ENCODE results near the gene RTN4.
"Not testable (repeated sequence)": the region's sequence is repeated elsewhere in the genome, so short reads cannot be mapped to it uniquely, and the experiment has no call there.

RTN4 gene

DNA sequence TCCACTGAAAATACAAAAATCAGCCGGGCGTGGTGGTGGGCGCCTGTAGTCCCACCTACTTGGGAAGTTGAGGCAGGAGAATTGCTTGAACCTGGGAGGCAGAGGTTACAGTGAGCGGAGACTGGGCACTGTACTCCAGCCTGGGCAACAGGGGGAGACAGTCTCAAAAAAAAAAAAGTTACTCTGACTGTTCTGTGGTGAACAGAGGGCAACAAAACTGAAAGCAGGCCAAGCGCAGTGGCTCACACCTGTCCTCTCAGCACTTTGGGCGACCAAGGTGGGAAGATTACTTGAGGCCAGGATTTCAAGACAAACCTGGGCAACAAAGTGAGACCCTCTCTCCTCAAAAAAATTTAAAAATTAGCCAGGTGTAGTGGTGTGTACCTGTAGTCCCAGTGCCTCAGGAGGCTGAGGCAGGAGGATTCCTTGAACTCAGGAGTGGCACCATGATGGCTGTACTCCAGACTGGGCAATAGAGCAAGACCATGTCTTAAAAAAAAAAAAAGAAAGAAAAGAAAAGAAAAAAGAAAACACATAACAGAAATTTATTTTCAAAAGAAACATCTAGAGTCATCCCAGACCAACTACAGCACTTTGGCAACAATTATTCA lies 13.6 kb upstream of the RTN4 start:
- no peak for DNase-seq (ENCODE audit: low spot score)

DNA sequence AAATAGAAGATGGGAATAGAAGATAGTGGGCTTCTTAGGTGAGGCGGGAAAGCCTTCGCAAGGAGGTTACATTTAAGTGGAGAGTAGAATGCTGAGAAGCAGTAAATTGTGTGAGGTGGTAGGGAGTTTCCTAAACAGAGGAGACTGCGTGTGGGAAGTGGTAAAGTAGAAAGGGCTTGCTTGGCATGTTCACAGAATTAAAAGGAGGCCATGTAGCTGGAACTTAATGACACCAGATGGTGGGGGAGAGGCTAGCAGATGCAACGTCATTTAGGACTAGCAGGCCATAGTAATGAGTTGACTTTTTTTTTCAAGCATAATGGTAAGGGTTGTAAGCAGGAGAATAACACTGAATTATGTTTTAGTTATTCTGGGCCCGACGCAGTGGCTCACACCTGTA lies 13.0 kb upstream of the RTN4 start:
- DNase-seq (ENCODE audit: low spot score) = no peak

DNA sequence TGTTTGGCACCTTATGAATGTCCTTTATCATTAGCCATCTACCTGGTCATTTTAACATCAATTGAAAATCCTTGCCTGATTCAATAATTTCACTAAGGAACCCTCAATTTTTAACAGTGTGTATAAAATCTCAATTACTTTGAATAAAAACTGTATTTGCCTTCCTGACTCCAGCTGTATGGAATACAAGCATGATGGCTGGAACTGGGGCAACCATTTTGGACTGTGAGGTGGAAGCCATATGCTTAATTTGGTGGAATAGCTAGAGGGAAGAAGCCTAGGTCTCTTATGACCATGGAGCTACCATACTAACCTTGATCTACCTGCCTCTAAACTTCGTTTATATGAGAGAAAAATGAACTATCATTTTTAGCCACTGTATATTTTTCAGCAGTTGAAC lies 12.5 kb upstream of the RTN4 start:
- no peak for DNase-seq (ENCODE audit: low spot score)

DNA sequence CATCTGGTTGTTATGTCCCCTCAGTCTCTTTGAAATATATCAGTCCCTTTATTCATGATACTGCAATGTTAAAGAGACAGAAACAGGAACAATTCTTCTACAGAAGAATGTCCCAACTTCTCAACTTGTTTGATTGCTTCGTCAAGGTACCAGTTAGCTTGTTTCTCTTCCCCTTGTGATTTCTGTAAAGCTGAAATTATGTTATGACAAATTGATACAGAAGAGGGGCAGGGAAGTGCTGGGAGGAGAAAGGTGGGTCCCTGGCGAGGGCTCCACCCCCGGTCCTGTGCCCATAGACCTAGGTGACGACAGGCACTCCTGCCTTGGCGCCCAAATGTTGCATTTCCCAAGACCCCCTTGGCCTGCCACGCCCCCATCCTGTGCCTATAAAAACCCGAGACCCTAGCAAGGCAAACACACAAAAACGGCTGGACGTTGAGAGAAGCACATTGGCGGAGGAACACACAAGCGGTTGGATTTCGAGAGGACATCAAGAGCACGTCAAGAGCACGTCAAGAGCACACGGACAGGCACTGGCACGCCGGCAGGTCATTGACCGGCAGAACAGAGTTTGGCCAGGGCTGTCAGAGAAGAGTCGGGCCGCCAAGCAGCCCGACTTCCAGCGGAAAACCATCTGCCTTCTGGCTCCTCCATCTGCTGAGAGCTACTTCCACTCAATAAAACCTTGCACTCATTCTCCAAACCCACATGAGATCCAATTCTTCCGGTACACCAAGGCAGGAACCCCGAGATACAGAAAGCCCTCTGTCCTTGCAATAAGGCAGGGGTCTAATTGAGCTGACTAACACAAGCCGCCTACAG lies 11.5 kb upstream of the RTN4 start:
- no peak for DNase-seq (ENCODE audit: low spot score)

DNA sequence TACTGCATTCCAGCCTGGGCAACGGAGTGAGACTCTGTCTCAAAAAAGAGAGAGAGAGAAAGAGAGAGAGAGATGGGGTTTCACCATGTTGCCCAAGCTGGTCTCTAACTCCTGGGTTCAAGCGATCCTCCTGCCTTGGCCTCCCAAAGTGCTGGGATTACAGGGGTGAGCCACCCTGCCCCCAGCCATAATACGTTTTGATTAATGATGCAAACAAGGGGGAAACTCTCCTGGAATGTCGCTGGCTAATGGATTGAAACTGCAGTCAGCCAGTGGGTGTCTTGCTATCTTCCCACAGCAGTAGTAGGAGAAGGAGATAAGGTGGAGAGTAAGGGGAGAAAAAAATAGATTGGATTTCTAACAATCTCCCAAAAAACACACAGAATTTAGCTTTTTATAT lies 9.5 kb upstream of the RTN4 start:
- no peak for DNase-seq (ENCODE audit: low spot score)

DNA sequence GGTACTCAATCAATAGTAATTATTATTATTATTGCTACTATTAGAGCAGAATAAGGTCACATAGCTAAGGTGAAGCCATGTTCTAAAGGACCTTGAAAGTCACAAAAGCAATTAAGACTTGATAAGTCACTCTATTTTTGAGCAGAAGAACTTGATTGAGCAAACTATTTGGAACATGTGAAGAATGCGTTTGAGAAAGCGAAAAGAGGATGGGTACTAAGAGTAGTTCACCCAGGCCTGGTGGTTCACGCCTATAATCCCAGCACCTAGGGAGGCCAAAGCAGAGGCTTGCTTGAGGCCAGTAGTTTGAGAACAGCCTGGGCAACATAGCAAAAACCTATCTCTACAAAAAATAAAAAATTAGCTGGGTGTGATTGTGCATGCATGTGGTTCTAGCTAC lies 7.2 kb upstream of the RTN4 start:
- no peak for DNase-seq (ENCODE audit: low spot score)

- DNase-seq (ENCODE audit: low spot score) = no peak
Observed at GRCh38 chr2:55056024-55056521, 5.8 kb upstream of the RTN4 start.

- no peak for DNase-seq (ENCODE audit: low spot score)
Observed at GRCh38 chr2:55054106-55054875, 4.0 kb upstream of the RTN4 start.

GRCh38 chr2:55053225-55053624 lies 3.0 kb upstream of the RTN4 start:
- DNase-seq (ENCODE audit: low spot score) = not testable (repeated sequence)

DNA sequence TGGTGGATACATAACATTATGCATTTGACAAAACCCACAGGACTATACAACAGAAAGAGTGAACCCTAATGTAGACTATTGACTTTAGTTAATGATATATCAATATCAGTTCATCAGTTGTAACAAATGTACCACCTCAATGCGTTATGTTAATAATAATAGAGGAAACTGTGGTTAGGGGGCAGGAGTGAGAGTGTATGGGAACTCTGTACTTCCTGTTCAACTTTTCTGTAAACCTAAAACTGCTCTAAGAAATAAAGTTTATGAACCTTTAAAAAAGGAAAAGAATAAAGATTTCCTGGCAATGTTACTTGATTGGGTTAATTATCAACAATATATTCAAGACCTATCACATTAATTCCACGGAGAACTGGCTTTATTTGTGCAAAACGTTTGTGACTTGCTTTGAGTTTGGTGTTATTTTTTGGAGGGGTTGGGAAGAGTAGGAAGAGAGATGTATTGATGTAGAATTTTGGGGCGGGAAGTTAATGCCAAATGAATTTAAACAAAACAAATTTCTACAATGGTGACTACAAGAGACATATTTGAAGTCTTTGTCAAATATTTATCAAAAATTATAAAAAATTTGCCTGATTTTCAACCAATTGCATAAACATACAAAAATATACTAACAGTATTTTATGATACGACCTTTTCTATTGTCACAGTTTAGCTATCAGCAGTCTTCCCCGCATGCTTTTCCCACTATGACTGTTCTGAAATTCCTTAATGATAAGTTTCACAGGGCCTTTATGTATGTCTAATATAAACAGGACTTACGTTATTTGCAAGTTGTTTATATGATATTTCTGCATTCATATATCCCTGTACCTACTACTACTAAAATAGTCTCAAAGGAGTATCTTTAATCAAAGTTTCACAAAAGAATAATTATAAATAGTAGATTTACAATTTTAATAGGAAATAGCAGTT lies 2.1 kb upstream of the RTN4 start:
- no peak for DNase-seq (ENCODE audit: low spot score)

GRCh38 chr2:55051026-55051866 lies 995 bp upstream of the RTN4 start:
- peak; percentile 87 for DNase-seq (ENCODE audit: low spot score)

DNA sequence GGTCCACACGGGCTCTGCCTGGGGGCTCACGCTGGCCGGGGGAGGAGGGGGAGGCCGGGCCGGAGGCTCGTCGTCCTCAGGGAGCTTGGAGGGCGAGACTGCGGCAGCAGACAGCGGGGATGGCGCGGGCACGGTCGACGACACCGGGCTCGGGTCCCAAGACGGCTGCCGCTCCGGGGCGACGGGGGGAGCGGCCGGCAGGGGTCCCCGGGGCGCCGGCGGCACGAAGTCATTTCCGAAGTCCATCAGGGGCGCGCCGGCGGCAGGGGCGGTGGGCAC lies 491 bp downstream of the RTN4 start:
- DNase-seq (ENCODE audit: low spot score) = peak; percentile 13

DNA sequence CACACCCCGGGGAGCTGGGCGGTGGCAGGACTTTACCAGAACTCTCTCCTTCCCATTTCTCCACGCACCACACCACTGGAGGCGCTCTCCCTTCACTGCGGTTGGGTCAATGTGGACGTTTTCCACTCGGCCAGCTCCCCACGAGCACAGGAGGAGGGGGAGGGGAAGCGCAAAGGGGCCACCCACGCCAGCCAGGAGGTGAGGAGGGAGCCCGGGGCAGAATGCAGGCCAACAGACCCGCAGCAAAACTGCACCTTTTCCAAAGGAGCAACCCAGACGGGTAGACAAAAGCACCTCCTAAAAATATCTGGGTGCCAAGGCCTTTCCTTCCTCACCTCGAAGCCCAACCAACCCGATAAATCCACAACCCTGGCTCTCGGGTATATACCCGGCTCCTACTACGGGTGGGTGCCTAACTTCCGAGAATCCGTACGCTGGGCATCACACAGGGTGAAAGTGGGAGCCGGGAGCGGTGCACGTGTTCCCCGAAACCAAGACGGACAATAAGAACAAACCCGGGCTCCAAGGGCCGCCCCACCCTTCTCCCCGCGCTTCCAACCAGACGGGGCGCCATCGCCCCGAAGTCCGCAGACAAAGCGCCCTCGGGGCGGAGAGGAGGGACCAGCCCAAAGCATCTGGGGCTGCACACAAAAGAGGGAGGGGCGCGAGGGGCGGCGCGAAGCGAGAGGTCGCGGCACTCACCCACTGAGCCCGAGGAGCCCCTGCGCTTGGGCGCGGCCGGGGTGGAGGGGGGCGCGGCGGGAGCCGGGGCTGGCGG lies 1.0 kb downstream of the RTN4 start:
- DNase-seq (ENCODE audit: low spot score) = peak; percentile 76

- no peak for DNase-seq (ENCODE audit: low spot score)
Observed at GRCh38 chr2:55048508-55049042, 1.7 kb downstream of the RTN4 start.

GRCh38 chr2:55047677-55048299 lies 2.5 kb downstream of the RTN4 start:
- DNase-seq (ENCODE audit: low spot score) = no peak

DNA sequence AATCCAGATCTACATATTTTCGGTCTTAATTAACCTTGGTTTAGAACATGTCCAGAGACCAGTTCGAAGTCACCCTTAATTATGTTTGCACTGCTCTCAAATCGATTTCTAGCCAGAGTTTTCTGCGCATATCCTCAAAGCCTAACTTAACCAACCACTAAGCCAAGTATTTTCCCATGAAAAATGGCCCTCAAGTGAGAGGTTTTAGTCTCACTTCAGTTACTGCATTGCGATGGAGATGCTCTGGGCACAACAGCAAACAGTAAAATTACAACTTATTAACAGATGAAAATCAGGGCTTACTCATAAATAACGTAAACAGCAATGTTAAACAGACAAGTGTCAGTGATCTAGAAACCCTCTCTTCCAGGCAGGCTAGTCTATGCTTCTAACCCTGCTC lies 4.5 kb downstream of the RTN4 start:
- DNase-seq (ENCODE audit: low spot score) = no peak

GRCh38 chr2:55043841-55044240 lies 6.4 kb downstream of the RTN4 start:
- no peak for DNase-seq (ENCODE audit: low spot score)

DNA sequence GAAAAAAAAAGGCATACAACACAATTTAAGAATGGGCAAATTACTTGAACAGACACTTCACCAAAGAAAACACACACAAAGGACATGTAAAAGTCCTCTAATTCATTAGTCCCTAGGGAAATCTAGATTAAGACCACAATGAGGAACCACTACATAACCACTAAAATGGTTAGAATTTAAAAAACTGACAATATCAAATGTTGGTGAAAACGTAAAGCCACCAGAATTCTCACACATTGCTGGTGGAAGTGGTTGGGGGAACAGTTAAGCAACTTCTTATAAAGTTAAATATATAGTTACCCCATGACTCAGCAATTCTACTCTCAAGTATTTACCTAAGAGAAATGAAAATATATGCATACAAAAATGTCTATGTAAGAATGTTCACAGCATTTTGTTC lies 11.8 kb downstream of the RTN4 start:
- DNase-seq (ENCODE audit: low spot score) = no peak

DNA sequence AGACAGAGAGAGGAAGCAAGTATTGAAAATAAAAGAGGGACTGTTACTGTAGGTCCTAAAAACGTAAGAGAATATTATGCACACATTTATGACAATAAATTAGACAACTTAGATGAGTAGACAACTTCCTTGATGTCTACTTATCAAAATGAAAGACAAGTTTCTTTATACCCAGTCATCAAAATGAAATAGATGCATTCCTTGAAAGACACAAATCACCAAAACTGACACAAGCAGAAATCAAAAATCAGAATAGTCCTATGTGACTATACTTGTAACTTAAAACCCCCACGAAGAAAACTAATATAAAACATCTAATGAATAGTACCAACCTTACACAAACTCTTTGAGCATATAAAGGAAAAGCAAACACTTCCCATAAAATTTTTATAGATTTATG lies 14.5 kb downstream of the RTN4 start:
- no peak for DNase-seq (ENCODE audit: low spot score)

GRCh38 chr2:55033921-55034320 lies 16.3 kb downstream of the RTN4 start:
- DNase-seq (ENCODE audit: low spot score) = no peak

Data from AG08396 (cell line).